AG09309 (cell line): ENCODE data around the gene MCOLN2.
A peak's percentile ranks its signal among the peaks of the same experiment; 100 is the strongest.

Experiments used
- DNase-seq: peaks from one replicate; pipeline ENCODE4 v3.0.0-alpha.2; 2010; ENCODE audit warnings: low read depth
- H3K4me3 ChIP-seq: 2 replicates; pipeline ENCODE4 v1.5.1; 2011; ENCODE audit warnings: mild to moderate bottlenecking, low read depth, low read length, moderate library complexity; ENCODE audit not compliant: control insufficient read depth
- CTCF ChIP-seq: IDR thresholded peaks from 2 replicates; pipeline ENCODE4 v1.5.1; 2011; ENCODE audit warnings: mild to moderate bottlenecking, low read depth, low read length, inconsistent platforms; ENCODE audit not compliant: insufficient read depth, control insufficient read depth; ENCODE audit errors: missing control alignments

Gene MCOLN2

DNA sequence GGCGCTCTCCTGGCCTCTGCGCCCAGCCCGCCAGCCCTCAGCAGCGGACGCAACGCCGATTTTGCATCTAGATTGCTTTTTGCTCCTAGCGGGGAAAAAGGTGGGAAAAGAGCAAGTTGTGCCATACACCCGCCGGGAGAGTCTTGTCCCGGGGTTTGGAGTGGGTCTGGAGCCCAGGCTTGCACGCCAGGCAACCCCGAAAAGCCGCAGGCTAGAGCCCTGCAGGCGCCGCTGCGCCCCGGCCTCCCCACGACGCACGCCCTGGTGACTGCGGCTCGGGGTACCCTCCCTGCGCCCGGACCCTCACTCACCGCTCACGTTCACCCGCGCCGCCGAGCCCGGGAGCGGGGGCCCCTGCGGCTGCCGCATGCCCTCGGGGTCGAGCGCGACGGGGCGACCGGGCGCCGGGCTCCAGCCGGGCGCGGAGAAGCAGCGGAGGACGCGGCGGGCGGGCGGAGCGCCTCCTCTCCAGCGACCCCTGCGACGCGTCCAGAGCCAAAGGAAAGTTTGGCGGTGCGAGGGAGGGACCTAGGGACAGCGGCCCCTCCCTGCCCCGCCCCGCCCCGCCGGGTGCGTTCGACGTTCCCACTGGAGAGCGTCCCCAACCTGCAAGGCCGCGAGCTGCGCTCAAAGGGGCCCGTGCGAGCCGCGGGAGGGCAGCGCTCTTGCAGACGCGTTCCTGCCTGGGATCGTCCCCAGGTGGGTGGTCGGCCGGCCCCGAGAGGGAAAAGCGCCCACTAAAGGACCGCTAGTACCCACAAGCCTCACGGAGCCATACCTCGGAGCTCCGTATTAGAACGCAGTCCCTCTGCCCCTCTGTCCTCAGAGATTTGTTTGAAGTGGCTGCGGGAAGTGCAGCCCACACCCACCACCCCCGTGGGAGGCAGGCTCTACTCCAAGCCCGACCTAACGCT, 104.0 kb downstream of the MCOLN2 start, which contains the start of gene LPAR3:
LPAR3 (minus strand) TSS at position 502 of the 914 bp plus-strand sequence. CDS start 27,086 bp downstream, outside the sequence.
- peak within 1 kb of the TSS; percentile 31 for H3K4me3 ChIP-seq
- no peak for TF ChIP-seq CTCF
- no peak for DNase-seq

DNA sequence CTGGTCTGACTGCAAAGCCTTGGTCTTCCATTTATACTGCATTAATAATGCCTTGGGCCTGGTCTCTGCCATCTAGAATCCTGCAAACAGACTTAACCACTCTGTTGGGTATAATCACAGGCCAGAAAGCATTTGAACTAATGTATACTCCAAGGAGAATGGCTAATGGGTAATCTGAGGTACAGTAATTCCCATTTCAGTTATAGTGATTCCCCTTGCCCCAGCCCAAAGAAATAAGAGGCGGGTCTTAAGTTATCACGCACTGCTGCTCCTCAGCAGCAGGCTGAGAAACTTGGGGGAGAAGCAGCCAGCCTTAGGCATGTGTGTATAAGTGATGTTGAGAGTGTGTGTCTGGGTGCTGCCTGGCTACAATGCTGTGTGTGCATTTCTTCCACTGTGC, 106.3 kb downstream of the MCOLN2 start:
- no peak for TF ChIP-seq CTCF
- no peak overlapping the region for H3K4me3 ChIP-seq
- no peak for DNase-seq

- no peak overlapping the region for H3K4me3 ChIP-seq
- no peak for TF ChIP-seq CTCF
- DNase-seq, result no peak
Measured at GRCh38 chr1:84889437-84889836, 107.5 kb downstream of the MCOLN2 start.

GRCh38 chr1:84888753-84889152, 108.2 kb downstream of the MCOLN2 start:
- no peak for DNase-seq
- no peak for TF ChIP-seq CTCF
- H3K4me3 ChIP-seq, result no peak overlapping the region

- no peak for TF ChIP-seq CTCF
- peak; percentile 32 for DNase-seq
- H3K4me3 ChIP-seq, result no peak overlapping the region
Measured at GRCh38 chr1:84887261-84887934, 109.5 kb downstream of the MCOLN2 start.

DNA sequence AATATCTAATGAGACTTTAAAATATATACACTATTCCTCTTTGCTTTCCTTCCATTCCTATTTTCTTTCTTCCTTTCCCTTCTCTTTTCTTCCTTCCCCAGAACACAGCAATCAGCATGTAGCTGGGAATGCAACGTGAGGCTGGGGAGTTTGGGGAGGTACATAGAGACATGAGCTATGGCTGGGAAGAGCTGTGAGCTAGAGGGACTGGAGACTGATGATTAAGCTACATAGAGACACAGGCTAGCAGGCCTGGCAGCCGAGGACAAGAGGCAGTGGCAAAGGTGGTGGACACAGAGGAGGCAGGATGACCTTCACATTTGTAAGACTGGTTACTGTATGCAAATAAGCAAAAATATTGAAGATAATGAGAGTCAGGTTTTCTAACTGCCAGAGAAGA, 111.4 kb downstream of the MCOLN2 start:
- H3K4me3 ChIP-seq, result no peak overlapping the region
- no peak for TF ChIP-seq CTCF
- no peak for DNase-seq
